ENCODE measurements around the gene DNM2. TPM values are rescaled to one million over a fixed set of nuclear protein-coding genes. Genes with fewer than 3 reads are reported as not detected.
"Not testable (repeated sequence)": the region's sequence is repeated elsewhere in the genome, so short reads cannot be mapped to it uniquely, and the experiment has no call there.

Gene DNM2
- total RNA-seq, 3 donors from 2014 or later, result 152 to 161 (median 158) TPM

GRCh38 chr19:10828981-10829821 is 111.3 kb downstream of the DNM2 start:
- Mint-ChIP-seq H3K4me1 (ENCODE audit: low read depth) (no peaks in the 10 kb centered on the region), H3K27me3 (ENCODE audit: low read depth) (no peaks in the 10 kb centered on the region), H3K4me3 (no peak overlapping the region), H3K36me3 (ENCODE audit: insufficient read depth) (peaks cover 13% of the 10 kb centered on the region), H3K9me3 (no peaks in the 10 kb centered on the region)
- ATAC-seq, result no peak
- DNase-seq, result no peak

- DNase-seq, result no peak
- Mint-ChIP-seq H3K9me3 (no peaks in the 10 kb centered on the region), H3K4me1 (ENCODE audit: low read depth) (no peaks in the 10 kb centered on the region)
These were observed 112.1 kb downstream of the DNM2 start for GRCh38 chr19:10829967-10830366.

GRCh38 chr19:10830370-10830769 is 112.5 kb downstream of the DNM2 start:
- Mint-ChIP-seq H3K27me3 (ENCODE audit: low read depth) (no peaks in the 10 kb centered on the region), H3K9me3 (no peaks in the 10 kb centered on the region), H3K4me3 (no peak overlapping the region), H3K36me3 (ENCODE audit: insufficient read depth) (peaks cover 9% of the 10 kb centered on the region), H3K4me1 (ENCODE audit: low read depth) (peaks cover 1% of the 10 kb centered on the region)
- DNase-seq, result no peak
- ATAC-seq, result no peak

More at GRCh38 chr19:10829967-10830366, 112.1 kb downstream of the DNM2 start:
- no peak overlapping the region for H3K4me3 Mint-ChIP-seq
- H3K27me3 Mint-ChIP-seq (ENCODE audit: low read depth), result no peaks in the 10 kb centered on the region
- peaks cover 8% of the 10 kb centered on the region for H3K36me3 Mint-ChIP-seq (ENCODE audit: insufficient read depth)
- no peak for ATAC-seq

GRCh38 chr19:10830931-10831779 is 113.3 kb downstream of the DNM2 start:
- peaks cover 4% of the 10 kb centered on the region for H3K4me1 Mint-ChIP-seq (ENCODE audit: low read depth)
- H3K27me3 Mint-ChIP-seq (ENCODE audit: low read depth), result no peaks in the 10 kb centered on the region

GRCh38 chr19:10831987-10832938 is 114.4 kb downstream of the DNM2 start:
- peaks cover 5% of the 10 kb centered on the region for H3K36me3 Mint-ChIP-seq (ENCODE audit: insufficient read depth)
- ATAC-seq (no peak), DNase-seq (no peak)
- H3K4me3 Mint-ChIP-seq, result no peak overlapping the region
- H3K27me3 Mint-ChIP-seq (ENCODE audit: low read depth), result no peaks in the 10 kb centered on the region
- H3K9me3 Mint-ChIP-seq, result peaks cover 5% of the 10 kb centered on the region
- peaks cover 14% of the 10 kb centered on the region for H3K4me1 Mint-ChIP-seq (ENCODE audit: low read depth)

More at GRCh38 chr19:10830931-10831779, 113.3 kb downstream of the DNM2 start:
- Mint-ChIP-seq H3K4me3 (no peak overlapping the region), H3K36me3 (ENCODE audit: insufficient read depth) (peaks cover 8% of the 10 kb centered on the region), H3K9me3 (no peaks in the 10 kb centered on the region)
- ATAC-seq (no peak), DNase-seq (no peak)

- ATAC-seq (no peak), DNase-seq (no peak)
- Mint-ChIP-seq H3K9me3 (peaks cover 5% of the 10 kb centered on the region), H3K36me3 (ENCODE audit: insufficient read depth) (peaks cover 5% of the 10 kb centered on the region), H3K4me3 (no peak overlapping the region), H3K27me3 (ENCODE audit: low read depth) (no peaks in the 10 kb centered on the region), H3K4me1 (ENCODE audit: low read depth) (peaks cover 14% of the 10 kb centered on the region)
These were observed 115.0 kb downstream of the DNM2 start for GRCh38 chr19:10832939-10833296.

- DNase-seq (no peak), ATAC-seq (no peak)
- peaks cover 14% of the 10 kb centered on the region for H3K4me1 Mint-ChIP-seq (ENCODE audit: low read depth)
- H3K9me3 Mint-ChIP-seq, result peaks cover 9% of the 10 kb centered on the region
- no peaks in the 10 kb centered on the region for H3K27me3 Mint-ChIP-seq (ENCODE audit: low read depth)
- H3K36me3 Mint-ChIP-seq (ENCODE audit: insufficient read depth), result peaks cover 7% of the 10 kb centered on the region
- peak overlapping the region; percentile 89 for H3K4me3 Mint-ChIP-seq
These were observed 117.3 kb downstream of the DNM2 start for GRCh38 chr19:10835089-10835753.

GRCh38 chr19:10835754-10836478 is 118.0 kb downstream of the DNM2 start, which contains the start of gene TMED1:
Gene TMED1, minus strand, starts transcription at chr19:10836212. Its CDS starts 21 bp downstream, at chr19:10836191.
- peaks cover 7% of the 10 kb centered on the region for H3K36me3 Mint-ChIP-seq (ENCODE audit: insufficient read depth)
- peaks cover 9% of the 10 kb centered on the region for H3K9me3 Mint-ChIP-seq
- peak; percentile 92 to 94 for ATAC-seq
- peak; percentile 90 for DNase-seq
- H3K27me3 Mint-ChIP-seq (ENCODE audit: low read depth), result no peaks in the 10 kb centered on the region
- peaks cover 14% of the 10 kb centered on the region for H3K4me1 Mint-ChIP-seq (ENCODE audit: low read depth)
- peak within 1 kb of the TSS; percentile 89 for H3K4me3 Mint-ChIP-seq

- DNase-seq (peak; percentile 72), ATAC-seq (peak; percentile 44 to 46)
- Mint-ChIP-seq H3K9me3 (peaks cover 9% of the 10 kb centered on the region), H3K36me3 (ENCODE audit: insufficient read depth) (peaks cover 7% of the 10 kb centered on the region), H3K4me3 (peak overlapping the region; percentile 89), H3K4me1 (ENCODE audit: low read depth) (peaks cover 14% of the 10 kb centered on the region), H3K27me3 (ENCODE audit: low read depth) (no peaks in the 10 kb centered on the region)
These were observed 118.8 kb downstream of the DNM2 start for GRCh38 chr19:10836479-10837330.

- H3K36me3 Mint-ChIP-seq (ENCODE audit: insufficient read depth); H3K27me3 Mint-ChIP-seq (ENCODE audit: low read depth); H3K9me3 Mint-ChIP-seq; DNase-seq; H3K4me3 Mint-ChIP-seq; ATAC-seq: not testable (repeated sequence)
- H3K4me1 Mint-ChIP-seq (ENCODE audit: low read depth), result peaks cover 14% of the 10 kb centered on the region
These were observed 119.8 kb downstream of the DNM2 start for GRCh38 chr19:10837649-10838048.

- Mint-ChIP-seq H3K27me3 (ENCODE audit: low read depth) (peaks cover 1% of the 10 kb centered on the region), H3K4me1 (ENCODE audit: low read depth) (peaks cover 14% of the 10 kb centered on the region), H3K36me3 (ENCODE audit: insufficient read depth) (peaks cover 4% of the 10 kb centered on the region), H3K9me3 (peaks cover 9% of the 10 kb centered on the region), H3K4me3 (no peak overlapping the region)
- ATAC-seq (no peak), DNase-seq (no peak)
These were observed 120.5 kb downstream of the DNM2 start for GRCh38 chr19:10838377-10838776.

All from activated T-cell treated with anti-CD3 and anti-CD28 coated beads, Interleukin-2, amount 50 U/mL, for 4 hours (primary cell).